ENCODE data around the gene LMX1B.
A peak's percentile ranks its signal among the peaks of the same experiment; 100 is the strongest.

Gene LMX1B

DNA sequence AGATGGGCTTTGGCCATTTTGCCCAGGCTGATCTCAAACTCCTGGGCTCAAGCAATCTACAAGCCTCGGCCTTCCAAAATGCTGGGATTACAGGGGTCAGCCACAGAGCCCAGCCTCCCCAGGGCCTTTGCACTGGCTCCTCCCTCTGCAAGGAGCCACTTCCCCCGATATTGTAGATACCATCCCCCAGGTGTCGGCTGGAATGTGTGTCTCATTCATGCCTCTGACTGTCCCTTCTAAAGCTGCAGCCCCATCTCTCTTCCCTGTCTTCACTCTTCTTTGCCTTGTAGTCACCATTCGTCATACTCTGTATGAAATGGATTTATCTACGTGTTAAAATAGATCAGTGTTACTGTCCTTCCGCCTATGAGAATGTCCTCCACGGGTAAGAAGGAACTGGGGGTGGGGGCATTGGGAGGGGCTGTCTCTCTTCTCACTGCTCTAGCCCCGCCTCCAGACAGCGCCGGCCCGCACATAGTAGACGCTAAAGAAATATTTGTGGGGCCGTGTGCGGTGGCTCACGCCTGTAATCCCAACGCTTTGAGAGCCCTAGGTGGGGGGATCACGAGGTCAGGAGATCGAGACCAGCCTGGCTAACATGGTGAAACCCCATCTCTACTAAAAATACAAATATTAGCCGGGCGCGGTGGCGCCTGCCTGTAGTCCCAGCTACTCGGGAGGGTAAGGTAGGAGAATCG is 68.5 kb downstream of the LMX1B start:
- no peak for DNase-seq

DNA sequence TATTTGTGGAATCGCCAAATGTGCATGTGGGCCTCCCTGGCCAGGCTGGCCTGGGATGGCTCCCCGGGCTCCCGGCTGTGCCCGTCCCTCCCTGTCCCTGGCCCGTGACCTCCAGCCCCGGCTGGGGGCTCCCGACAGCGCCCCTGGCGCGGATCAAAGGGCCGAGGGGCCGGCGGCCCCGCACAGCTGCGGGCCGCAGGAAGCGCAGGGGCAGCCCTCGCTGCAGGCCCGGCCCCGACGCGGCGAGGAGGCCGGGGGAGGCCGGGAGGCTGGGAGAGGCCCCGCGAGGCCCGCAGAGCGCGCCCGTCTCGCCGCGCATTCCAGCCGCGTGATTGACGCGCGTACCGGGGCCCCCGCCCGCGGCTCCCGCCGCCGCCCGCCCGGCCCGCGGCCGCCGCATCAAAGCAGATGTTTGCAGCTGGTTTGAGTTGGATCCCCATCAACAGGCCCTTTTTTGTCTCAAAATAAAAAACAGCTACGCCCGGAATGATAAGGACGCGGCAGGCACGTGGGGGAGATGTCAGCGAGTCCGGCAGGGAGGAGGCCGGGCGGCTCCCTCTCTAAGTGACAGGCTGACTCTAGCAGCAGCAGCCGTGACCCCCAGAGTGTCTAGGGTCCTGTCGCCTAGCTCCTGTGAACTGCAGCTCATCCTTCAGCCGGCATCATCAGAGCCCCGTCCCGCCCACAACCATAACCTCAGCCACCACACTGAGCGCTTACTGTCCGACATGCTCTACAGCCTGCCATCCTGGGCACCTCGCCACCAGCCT is 69.4 kb downstream of the LMX1B start:
- no peak for DNase-seq

DNA sequence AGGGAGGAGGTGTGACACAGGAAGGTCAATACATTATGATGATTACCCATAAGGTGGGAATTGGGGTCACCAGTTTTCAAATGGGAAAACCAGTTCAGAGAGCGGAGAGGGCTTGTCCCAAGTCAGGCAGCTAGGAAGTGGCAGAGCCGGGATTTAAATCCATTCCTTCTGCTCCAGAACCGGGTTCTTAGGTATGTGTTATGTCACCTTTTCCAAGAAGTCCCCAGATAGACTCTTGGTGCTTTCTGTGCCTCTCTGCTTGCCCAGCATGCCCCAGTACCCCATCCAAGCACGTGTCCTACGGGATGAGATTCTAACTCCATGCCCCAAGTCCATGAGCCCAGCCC is 69.9 kb downstream of the LMX1B start:
- DNase-seq = no peak

DNA sequence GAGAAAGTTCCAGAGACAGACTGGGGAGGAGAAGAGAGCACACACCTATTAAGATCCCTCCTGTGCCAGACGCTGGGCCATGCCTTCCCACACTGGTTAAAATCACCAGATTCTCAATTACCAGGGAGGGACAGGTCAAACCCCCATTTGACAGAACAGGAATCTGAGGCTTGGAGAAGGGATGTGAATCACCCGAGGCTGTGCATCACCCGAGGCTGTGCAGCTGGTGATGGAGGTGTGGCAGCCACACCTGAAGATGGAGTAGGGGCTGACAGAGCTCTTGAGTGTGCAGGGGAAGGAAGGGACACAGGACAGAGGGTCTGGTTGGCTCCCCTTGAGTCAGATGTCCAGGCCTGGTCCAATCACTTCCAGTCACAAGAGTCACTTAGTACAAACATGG is 70.6 kb downstream of the LMX1B start:
- DNase-seq = no peak

DNA sequence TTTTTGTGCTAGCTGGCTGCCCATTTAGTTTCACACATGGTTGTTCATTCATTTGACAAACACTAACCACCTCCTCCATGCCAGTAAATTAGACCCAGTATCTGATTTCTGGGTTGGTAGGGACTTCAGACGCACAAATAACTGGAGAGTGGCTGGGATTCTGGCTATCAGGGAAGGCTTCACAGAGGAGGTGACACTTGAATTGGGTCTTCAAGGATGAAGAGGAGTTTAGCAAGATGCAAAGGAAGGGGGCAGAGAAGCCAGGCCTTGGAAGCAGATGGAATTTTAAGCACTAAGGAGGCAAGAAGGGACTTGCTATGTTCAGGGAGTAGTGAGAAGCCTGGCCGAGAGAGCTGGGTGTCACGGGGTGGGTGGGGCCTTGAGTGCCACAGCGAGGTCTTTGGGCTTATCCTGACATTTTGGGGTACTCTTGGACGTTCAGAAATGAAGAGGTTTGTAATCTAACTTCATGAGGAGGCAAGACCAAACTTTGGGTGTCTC is 71.3 kb downstream of the LMX1B start:
- DNase-seq = no peak

DNA sequence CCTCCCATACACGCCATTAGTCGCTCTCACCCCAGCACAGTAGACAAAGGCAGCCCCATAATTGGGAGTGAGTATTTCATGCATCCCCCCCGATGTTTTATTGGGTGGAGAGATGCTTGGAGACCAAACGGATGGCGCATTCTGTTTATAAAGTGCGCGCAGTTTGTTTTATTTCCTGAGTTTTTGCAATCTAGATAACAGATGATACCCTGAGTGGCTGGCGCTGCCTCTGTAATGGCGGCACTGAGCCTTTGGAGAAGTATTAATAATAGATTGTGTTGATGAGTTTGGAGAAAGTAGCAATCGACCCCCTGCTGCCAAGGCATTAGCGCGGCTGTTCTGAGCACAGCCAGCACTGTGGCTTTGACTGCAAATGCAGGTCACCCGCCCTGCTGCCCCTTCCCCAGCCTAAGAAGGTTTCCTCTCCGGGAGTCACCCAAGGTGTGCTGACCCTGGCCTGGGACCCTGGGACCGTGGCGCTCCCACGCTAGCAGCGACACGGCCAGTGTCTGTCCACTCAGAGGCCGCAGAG is 74.3 kb downstream of the LMX1B start:
- no peak for DNase-seq

DNA sequence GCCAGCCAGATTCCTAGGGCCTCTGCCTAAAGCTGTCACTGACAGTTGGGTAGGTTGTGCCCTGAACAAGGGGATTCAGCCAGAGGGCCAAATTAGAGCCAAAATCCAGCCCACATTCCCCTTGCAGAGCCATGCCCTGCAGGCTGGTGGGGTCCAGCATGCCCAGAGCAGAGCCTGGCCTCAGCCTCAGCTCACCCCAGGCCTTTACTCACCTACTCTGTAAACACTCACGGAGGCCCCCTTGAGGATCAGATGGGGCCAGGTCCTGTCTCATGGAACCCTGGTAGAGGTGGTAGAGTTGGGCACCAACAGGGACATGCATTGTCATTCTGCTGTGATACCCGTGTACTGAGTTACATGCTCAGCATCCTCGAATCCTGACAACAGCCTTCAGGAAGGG is 74.9 kb downstream of the LMX1B start:
- DNase-seq = no peak

DNA sequence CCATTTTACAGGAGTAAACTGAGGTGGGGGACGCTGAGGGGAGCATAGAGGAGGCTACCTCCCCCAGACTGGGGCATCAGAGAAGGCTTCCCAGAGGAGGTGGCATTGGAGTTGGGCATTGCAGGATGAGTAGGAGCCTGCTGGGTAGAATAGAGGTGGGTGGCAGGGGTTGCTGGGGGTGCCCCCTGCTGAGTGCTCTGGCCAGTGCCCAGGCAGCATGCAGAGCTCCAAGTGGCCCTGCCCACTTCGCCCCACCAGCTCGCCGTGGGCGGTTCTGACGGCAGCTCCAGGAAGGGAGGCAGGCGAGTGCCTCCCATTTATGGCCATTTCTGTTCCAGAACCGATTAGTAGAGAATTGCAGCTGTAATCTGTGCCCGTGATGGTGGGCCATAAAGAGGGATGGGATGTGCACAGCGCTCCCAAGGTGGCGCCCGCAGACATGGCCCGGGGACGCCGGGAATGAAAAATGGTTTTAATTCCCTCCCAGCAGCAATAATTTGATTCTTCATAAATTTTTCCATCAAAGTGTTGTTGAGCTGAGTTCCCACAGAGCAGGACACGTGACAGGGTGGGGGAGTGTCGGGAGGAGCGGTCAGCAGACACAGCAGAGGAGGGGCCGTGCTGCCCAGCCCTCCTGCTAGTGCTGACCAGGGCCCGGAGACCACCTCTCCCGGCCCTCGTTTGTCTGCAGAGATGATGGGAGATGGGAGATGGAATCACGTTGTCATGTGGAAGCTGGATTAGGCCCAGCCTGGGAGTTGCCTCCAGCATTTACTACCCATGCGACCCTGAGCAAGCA is 75.5 kb downstream of the LMX1B start:
- no peak for DNase-seq

DNA sequence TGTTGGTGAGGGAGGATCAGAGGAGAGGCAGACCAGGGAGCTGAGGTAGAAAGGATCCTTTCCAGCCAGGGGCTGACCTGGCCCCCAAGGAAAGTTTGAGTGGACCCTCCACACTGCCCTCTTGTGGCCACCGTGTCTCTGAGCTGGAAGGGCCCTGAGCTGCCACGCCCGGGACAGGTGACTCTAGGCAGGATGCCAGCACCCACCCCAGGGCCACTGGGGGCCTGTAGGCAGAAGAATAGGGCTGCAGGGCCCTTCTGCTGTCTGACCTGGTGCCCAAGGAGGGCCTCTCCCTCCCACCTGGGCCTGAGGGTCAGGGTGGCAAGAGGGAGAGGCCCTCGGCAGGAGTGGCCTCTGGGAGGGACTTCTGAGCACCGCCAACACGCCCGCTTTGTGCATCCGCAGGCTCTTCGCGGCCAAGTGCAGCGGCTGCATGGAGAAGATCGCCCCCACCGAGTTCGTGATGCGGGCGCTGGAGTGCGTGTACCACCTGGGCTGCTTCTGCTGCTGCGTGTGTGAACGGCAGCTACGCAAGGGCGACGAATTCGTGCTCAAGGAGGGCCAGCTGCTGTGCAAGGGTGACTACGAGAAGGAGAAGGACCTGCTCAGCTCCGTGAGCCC is 76.8 kb downstream of the LMX1B start:
- DNase-seq = peak; percentile 58

DNA sequence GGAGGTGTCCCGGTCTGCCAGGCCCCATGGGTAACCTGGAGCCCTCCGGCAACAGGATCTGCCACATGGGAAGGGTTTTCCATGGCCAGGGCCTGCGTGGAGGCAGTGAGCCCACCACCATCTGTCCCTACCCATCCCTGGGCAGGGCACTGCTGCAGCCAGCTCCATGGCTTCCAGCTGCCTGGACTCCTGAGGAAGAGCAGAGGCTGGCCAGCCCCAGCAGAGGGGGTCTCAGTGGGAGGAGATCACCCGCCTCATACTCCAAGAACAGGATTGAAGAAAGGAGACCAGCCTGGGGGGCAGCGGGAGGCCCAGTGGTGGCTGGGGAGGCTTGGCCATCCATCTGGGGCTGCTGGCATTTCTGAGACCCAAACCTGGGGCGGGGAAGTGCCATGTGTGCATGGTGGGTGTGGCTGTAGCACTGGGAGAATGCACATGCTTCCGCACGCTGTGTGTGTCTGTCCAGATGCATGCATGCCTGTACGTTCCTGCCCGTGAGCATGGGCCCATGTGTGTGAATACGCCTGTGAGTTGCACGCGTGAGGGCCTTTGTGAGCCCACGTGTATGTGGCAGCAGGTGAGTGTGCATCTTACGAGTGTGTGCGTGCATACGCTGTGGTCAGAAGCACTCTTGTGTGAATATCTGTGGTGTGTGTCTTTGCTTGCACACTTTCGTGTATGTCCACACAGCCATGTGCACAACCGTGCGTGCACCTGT is 78.5 kb downstream of the LMX1B start:
- no peak for DNase-seq

DNA sequence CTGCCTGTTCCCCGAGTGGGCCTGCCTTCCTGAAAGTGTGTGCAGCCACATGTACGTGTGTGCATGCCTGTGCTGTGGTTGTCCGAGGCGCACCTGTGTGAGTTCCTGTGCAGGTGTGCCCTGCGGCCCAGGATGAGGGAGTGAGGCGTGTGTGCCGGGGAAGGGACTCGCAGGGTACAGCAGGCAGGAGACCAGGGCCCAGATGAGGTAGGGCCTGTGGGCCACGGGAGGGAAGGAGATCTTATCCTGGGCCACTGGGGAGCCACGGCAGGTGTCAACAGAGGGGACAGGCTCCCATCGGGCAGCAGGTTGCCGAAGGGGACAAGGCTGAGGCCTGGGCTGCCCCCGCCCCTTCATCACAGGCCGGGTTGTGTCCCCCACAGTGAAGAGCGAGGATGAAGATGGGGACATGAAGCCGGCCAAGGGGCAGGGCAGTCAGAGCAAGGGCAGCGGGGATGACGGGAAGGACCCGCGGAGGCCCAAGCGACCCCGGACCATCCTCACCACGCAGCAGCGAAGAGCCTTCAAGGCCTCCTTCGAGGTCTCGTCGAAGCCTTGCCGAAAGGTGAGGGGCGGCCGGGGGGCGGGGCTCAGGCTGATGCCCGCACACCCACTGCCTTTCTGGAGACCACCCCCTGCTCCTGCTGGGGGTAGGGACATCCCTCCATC is 79.2 kb downstream of the LMX1B start:
- no peak for DNase-seq

DNA sequence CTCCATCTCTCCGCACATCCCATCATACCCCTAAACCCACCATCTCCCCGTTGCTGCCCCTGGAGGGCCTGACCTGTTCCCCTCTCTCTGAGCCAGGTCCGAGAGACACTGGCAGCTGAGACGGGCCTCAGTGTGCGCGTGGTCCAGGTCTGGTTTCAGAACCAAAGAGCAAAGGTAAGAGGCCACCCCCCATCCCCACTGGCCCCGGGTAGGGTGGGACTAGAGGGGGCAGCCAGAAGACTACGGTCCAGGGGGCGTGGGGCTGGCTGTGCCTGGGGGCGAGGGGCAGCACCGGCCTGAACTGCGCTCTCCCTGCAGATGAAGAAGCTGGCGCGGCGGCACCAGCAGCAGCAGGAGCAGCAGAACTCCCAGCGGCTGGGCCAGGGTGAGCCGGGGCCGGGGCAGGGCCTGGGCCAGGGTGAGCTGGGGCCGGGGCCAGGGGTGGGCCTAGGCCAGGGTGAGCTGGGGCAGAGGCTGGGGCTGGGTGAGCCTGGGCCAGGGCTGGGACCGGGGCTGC is 79.8 kb downstream of the LMX1B start:
- DNase-seq = no peak

DNA sequence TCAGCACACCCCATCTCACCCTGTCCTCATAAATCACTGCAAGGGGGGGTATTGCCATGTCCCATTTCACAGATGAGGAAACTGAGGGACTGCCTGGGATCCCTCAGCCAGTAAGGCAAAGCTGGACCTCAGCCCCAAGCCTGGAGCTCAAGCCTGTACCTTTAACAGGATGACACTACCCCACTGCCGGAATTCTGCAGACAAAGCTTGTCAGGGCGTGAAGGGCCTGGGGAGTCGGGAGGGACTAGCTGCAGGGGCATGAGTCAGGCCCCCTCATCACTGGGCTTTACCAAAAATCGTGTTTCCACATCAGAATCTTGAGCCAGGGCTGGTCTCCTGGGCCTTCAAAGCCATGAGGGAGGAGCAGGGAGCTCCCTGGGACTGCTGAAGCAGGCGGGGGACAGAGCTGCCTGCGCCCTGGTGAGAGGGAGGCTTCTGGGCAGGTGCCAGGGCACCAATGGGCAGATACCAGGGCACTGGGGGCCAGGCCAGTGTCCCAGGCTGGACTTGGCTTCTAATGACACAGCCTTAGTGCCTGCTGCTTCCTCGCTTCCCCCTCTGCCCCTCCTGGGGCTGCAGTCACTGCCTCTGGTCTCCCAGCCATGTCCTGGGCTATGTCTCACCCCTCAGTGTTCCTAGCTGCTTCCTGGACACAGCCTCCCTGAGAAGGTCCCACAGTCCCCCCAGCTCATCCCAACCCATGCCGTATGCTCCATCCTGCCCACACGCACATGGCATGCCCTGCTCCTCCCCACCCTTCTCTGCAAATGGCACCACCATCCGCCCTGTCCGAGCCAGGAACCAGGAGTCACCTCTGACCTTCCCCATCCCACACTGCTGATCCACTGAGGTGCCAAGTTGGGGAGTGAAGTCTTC is 80.7 kb downstream of the LMX1B start:
- DNase-seq = no peak

DNA sequence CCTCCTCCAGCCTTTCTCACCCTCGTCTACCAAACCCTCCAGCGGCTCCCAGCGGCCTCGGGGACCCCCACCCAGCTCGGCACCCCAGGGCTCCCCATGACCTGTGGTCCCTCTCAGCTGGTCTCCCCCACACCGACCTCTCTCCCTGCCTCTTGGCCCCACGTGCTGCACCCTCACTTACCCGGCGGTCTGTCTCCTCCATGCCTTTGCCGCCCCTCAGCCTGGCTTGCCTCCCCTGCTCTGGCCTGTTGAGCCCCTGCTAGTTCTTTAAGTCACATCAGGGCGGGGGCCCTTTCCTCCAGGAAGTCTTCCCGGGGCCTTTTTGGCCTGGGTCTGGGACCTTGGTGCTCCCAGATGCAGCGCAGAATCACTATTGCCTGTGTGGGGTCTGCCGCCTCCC is 81.5 kb downstream of the LMX1B start:
- DNase-seq = no peak

DNA sequence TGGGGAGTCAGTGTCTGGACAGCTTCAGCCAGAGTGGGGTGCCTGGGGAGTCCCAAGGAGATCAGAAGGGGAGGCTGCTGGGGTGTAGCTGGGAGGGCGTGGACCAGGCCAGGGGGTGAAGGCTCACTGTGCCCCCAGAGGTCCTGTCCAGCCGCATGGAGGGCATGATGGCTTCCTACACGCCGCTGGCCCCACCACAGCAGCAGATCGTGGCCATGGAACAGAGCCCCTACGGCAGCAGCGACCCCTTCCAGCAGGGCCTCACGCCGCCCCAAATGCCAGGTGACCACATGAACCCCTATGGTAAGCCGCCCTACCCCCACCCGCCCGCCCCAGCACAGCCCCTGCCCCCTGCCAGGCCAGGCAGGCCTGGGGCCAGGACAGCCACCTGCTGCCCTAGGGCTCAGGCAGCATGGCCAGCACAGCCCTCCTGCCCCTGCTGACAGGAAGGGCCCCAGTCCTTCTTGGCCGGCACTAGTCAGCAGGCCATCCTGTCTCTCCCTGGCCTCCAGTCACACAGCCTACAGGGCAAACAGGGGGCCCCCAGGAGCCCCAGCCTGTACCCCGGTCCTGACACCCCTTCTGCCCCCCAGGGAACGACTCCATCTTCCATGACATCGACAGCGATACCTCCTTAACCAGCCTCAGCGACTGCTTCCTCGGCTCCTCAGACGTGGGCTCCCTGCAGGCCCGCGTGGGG is 82.1 kb downstream of the LMX1B start:
- no peak for DNase-seq

DNA sequence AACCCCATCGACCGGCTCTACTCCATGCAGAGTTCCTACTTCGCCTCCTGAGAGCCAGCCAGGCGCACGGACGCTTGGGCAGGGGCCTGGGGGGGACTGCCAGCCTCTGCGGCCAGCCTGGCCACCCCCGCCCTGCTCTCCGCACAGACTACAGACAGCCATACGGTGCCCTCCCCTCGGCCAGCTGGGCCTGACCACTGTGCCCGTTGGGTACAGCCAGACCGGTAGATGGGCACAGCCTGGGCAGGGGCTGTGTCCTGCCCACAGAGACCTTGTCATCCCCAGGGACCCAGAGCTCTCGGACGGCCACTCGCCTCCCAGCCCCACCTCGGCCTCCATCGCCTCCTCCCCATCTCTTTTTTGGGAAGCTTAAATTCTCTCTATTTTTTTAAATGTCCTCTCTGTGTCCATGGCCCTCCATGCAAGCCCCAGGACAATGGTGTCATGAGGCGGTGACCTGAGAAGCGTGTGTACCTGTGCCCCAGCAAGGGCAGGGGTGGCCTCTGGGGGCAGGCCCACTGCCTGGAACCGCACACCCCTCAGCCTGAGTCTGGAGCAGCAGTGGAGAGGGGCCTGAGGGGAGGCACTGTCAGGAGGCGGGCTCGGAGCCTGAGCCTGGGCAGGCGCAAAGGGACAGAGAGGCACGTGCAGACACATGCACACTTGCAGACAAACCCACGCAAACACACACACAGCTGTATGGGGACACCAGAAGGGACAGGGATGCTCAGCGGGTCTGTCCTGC is 82.8 kb downstream of the LMX1B start:
- no peak for DNase-seq

DNA sequence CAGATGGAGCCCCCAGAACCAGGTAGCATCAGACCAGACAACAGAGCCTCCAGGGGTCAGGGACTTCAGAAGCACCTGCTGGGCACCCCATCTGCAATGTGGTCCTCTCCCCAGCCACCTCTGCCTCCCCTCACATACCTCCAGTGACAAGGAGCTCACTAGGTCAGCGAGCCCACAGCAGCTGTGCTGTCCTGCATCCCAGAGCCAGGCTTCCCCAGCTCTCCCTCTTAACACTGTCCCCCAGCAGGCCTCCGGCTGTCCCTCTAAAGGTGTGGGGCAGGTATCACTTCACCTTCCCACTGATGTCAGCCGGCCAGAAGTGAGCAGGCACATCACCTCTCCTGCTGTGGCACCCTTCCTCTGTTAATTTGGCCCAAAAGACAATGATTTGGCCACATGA is 83.6 kb downstream of the LMX1B start:
- no peak for DNase-seq

DNA sequence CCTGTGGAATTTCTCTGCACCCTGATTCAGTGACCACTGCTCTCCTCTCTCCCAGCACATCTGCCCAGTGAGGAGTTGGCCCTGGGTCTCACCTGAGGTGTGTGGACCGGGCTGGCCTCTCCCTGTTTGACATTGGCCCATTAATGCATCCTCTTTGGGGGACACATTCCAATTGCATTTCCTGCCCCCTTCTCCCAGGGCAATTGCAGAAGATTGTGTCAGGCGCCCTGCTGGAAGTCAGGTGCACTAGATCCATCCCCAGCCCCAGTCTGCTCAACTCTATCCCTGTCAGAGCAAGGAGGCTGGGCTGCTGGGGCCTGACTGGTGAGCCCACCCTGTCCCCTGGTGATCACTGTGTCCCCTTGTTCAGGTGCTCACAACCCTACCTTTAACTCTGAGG is 84.5 kb downstream of the LMX1B start:
- no peak for DNase-seq

DNA sequence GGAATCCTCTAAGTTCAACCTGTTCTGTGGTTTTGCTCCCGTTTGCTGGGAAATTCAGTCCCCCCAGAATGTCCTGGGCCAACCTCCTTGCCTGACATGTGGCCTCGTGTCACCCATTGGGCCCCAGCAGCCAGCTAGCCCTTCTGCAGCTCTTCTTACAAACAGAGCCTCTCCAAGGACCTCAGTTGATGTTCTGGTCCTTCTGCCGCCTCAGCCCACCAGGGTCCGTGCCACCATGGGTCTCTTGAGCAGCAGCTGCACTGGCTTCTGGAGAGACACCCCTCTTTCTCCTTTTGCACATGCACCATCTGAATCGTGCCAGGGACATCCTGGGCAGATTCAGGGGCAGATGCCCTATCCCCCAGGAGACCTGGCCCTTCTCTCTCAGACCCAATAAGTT is 85.0 kb downstream of the LMX1B start:
- no peak for DNase-seq

All from activated naive CD4-positive, alpha-beta T cell treated with Interleukin-2 at 50 U/mL for 16 hours (primary cell).